SK-N-SH (cell line): ENCODE data around the gene SMYD3.

ENCODE experiments used
- CHD2 ChIP-seq: fragments of 150-350 bp; IDR thresholded peaks from 2 replicates; pipeline ENCODE4 v1.6.1; 2018; ENCODE audit warnings: low read length; ENCODE audit not compliant: partially characterized antibody
- CTCF ChIP-seq: fragments of 200-600 bp; sonication (generic); IDR thresholded peaks from 2 replicates; pipeline ENCODE4 v1.6.1; 2017; ENCODE audit warnings: antibody characterized with exemption, mild to moderate bottlenecking, moderate library complexity
- EP300 ChIP-seq, 2 experiments: IDR thresholded peaks; 2 replicates each; pipeline versions ENCODE4 v1.4.0 to v1.6.1; 2012; ENCODE audit warnings: borderline replicate concordance in 1 of 2, low read depth in 1 of 2, low read length in 1 of 2
- EZH2phosphoT487 ChIP-seq: fragments of 200-600 bp; sonication (generic); IDR thresholded peaks from 2 replicates; pipeline ENCODE4 v1.6.1; 2017; ENCODE audit warnings: low read depth, mixed run types, mild to moderate bottlenecking, antibody characterized with exemption, moderate library complexity, borderline replicate concordance
- FOXJ3 ChIP-seq: sonication (generic); formaldehyde crosslinking; IDR thresholded peaks from 2 replicates; pipeline ENCODE4 v1.5.1; 2020; ENCODE audit warnings: mild to moderate bottlenecking, missing genetic modification reagents
- MAX ChIP-seq: IDR thresholded peaks from 2 replicates; pipeline ENCODE4 v1.4.0; 2012; ENCODE audit warnings: low read depth
- MXI1 ChIP-seq: IDR thresholded peaks from 2 replicates; pipeline ENCODE4 v1.6.1; 2012; ENCODE audit warnings: mild to moderate bottlenecking, low read depth, low read length, improper control_type of control experiment
- NFIC ChIP-seq: IDR thresholded peaks from 2 replicates; pipeline ENCODE4 v1.4.0; 2012; ENCODE audit warnings: borderline replicate concordance
- PBX3 ChIP-seq: IDR thresholded peaks from 2 replicates; pipeline ENCODE4; 2012
- RAD21 ChIP-seq: IDR thresholded peaks from 2 replicates; pipeline ENCODE4 v1.6.1; 2012; ENCODE audit warnings: mild to moderate bottlenecking, low read length
- RFX5 ChIP-seq: IDR thresholded peaks from 2 replicates; pipeline ENCODE4 v1.6.1; 2012; ENCODE audit warnings: mild to moderate bottlenecking, improper control_type of control experiment, low read length
- TAF1 ChIP-seq: IDR thresholded peaks from 2 replicates; pipeline ENCODE4 v1.6.1; 2012; ENCODE audit warnings: low read depth, mild to moderate bottlenecking, low read length, moderate library complexity, borderline replicate concordance
- USF2 ChIP-seq: fragments of 150-350 bp; IDR thresholded peaks from 2 replicates; pipeline ENCODE4 v1.6.1; 2017; ENCODE audit warnings: antibody characterized with exemption, low read length, low read depth, borderline replicate concordance
- YY1 ChIP-seq: IDR thresholded peaks from 2 replicates; pipeline ENCODE4 v1.4.0; 2012; ENCODE audit warnings: low read depth, mild to moderate bottlenecking

DNA sequence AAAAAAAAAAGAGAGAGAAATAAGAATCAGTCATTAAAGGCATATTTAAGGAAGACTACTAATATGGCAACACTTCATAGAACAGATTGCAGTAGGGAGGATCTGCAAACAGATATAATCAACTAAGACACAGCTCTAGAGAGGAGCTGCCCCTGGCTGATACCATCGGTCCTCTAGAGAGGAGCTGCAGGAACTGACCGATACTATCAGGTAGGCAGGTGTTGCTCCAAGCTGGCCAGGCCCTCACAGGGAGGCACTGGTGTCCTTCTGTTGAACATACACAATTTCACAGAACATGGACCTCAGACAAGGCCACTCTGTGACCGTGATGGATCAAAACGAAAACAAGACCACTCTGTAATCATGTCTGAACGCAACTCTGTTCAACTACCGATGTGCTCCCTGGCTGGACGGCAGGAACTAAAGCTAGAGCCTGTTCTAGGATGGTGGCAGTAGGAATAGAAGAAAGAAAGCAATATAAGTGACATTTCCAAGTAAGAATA, 15.5 kb downstream of the SMYD3 start:
- no peak for TF ChIP-seq EZH2phosphoT487
- TF ChIP-seq RFX5: no peak
- no peak for TF ChIP-seq MAX
- no peak for TF ChIP-seq EP300 (IDR thresholded peaks at IDR 0.05; ENCODE audit: borderline replicate concordance in 1 of 2, low read depth in 1 of 2, low read length in 1 of 2)
- no peak for TF ChIP-seq CTCF
- TF ChIP-seq PBX3: no peak
- no peak for TF ChIP-seq FOXJ3 (CRISPR knock-in tag)
- TF ChIP-seq TAF1: no peak
- no peak for TF ChIP-seq YY1
- no peak for TF ChIP-seq RAD21
- TF ChIP-seq USF2: no peak
- TF ChIP-seq CHD2: no peak
- TF ChIP-seq NFIC: no peak
- no peak for TF ChIP-seq MXI1
